CD8-positive, alpha-beta memory T cell (primary cell): ENCODE measurements around the gene GNAQ. TPM values are rescaled to one million over a fixed set of nuclear protein-coding genes. Genes with fewer than 3 reads are reported as not detected.

Experiments used
- CTCF ChIA-PET: fragments of 350-600 bp; sonication (Branson Sonifier 250); formaldehyde crosslinking; loops from one replicate; lab custom pipeline; 2021; ENCODE audit warnings: antibody characterized with exemption; lab: Charles Lee
- POLR2A ChIA-PET: fragments of 350-600 bp; sonication (Branson Sonifier 250); formaldehyde crosslinking; loops from one replicate; lab custom pipeline; 2021; ENCODE audit warnings: antibody characterized with exemption; lab: Charles Lee
- DNase-seq, 5 donors: peaks; one replicate each; pipeline versions ENCODE4 v3.0.0 to v3.0.0-alpha.2; 2020 to 2022; ENCODE audit warnings: mixed read lengths in 1 of 5
- H3K27ac ChIP-seq: one replicate; pipeline ENCODE4 v1.7.0; 2013; ENCODE audit warnings: low read depth, mild to moderate bottlenecking, low read length, moderate library complexity
- H3K27me3 ChIP-seq: 2 replicates; pipeline ENCODE4 v1.7.0; 2013; ENCODE audit warnings: low read length, mild to moderate bottlenecking; ENCODE audit not compliant: insufficient read depth, poor library complexity, severe bottlenecking
- H3K36me3 ChIP-seq: 2 replicates; pipeline ENCODE4 v1.7.0; 2013; ENCODE audit warnings: mild to moderate bottlenecking, low read length, moderate library complexity; ENCODE audit not compliant: insufficient read depth
- H3K4me1 ChIP-seq: 2 replicates; pipeline ENCODE4 v1.7.0; 2013; ENCODE audit warnings: mild to moderate bottlenecking, low read length, moderate library complexity; ENCODE audit not compliant: insufficient read depth
- H3K4me3 ChIP-seq: 2 replicates; pipeline ENCODE4 v1.7.0; 2013; ENCODE audit warnings: mild to moderate bottlenecking, low read length
- H3K9me3 ChIP-seq: 2 replicates; pipeline ENCODE4 v1.7.0; 2013; ENCODE audit warnings: mild to moderate bottlenecking, low read length
- H3K27ac Mint-ChIP-seq, 8 donors: one replicate each; pipeline ENCODE4 v1.8.0; 2020 to 2021; ENCODE audit warnings: mixed read lengths in 8 of 8, mild to moderate bottlenecking in 6 of 8, inconsistent platforms in 3 of 8, moderate library complexity in 3 of 8
- H3K27me3 Mint-ChIP-seq, 2 donors: one replicate each; pipeline ENCODE4 v1.8.0; 2020 to 2021; ENCODE audit warnings: mixed read lengths in 2 of 2, mild to moderate bottlenecking in 1 of 2, moderate library complexity in 1 of 2
- H3K36me3 Mint-ChIP-seq, 3 donors: one replicate each; pipeline ENCODE4 v1.8.0; 2020 to 2021; ENCODE audit warnings: mixed read lengths in 3 of 3, inconsistent platforms in 1 of 3, mild to moderate bottlenecking in 1 of 3
- H3K4me1 Mint-ChIP-seq, 3 donors: one replicate each; pipeline ENCODE4 v1.8.0; 2020 to 2021; ENCODE audit warnings: mixed read lengths in 3 of 3, inconsistent platforms in 1 of 3, mild to moderate bottlenecking in 1 of 3
- H3K4me3 Mint-ChIP-seq, 7 donors: one replicate each; pipeline ENCODE4 v1.8.0; 2020 to 2021; ENCODE audit warnings: mixed read lengths in 7 of 7, mild to moderate bottlenecking in 6 of 7, moderate library complexity in 4 of 7, inconsistent platforms in 2 of 7
- H3K9me3 Mint-ChIP-seq, 5 donors: one replicate each; pipeline ENCODE4 v1.8.0; 2020 to 2022; ENCODE audit warnings: mixed read lengths in 5 of 5, mild to moderate bottlenecking in 3 of 5, moderate library complexity in 2 of 5, inconsistent platforms in 1 of 5
- polyA plus RNA-seq: library from polyadenylated mRNA; unstranded; fragments of 300-500 nt; fragmentation: Illumina TruSeq; gene quantifications from one replicate; pipeline ENCODE4 v1.2.3, GENCODE V29; 2021
- total RNA-seq, 2 experiments: library from RNA; stranded (reverse); gene quantifications; one replicate each; pipeline ENCODE4 v1.2.3, GENCODE V29; 2021

The GNAQ gene
- total and polyA plus RNA-seq, 3 experiments from 2014 or later, result 7.5 to 19.8 (median 17.1) TPM

DNA sequence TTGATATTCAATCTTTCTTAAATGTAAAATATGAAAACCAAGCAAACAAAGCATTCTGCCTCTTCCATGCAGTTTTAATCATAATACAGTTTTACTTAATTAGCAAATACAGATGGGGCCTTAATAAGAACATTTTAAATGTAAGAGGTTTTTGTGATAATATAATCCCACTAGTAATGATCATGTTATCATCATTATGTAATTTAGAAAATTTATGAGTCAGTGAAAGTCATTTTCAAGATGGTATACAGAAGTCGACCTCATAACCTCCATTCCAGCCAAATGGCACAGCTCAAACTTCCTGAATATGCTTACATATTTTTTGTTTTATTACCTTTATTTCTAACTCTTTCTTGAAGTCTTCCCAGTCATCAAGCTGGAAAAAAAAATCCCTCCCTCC lies 281.3 kb downstream of the GNAQ start:
- no peak overlapping the region for H3K4me3 ChIP-seq
- Mint-ChIP-seq H3K27me3 (no peaks in the 10 kb centered on the region), H3K36me3 (peaks cover 0 to 10% (median 0%) of the 10 kb centered on the region in 3 donors), H3K27ac (no peak overlapping the region), H3K9me3 (no peaks in the 10 kb centered on the region), H3K4me1 (peaks cover 3 to 19% (median 11%) of the 10 kb centered on the region in 3 donors), H3K4me3 (no peak overlapping the region)
- no peaks in the 10 kb centered on the region for H3K27me3 ChIP-seq
- no peak overlapping the region for H3K27ac ChIP-seq
- H3K36me3 ChIP-seq, result no peaks in the 10 kb centered on the region
- no peaks in the 10 kb centered on the region for H3K9me3 ChIP-seq
- DNase-seq, result no peak
- ChIA-PET CTCF (no interaction called here), POLR2A (no interaction called here)
- H3K4me1 ChIP-seq, result no peaks in the 10 kb centered on the region

DNA sequence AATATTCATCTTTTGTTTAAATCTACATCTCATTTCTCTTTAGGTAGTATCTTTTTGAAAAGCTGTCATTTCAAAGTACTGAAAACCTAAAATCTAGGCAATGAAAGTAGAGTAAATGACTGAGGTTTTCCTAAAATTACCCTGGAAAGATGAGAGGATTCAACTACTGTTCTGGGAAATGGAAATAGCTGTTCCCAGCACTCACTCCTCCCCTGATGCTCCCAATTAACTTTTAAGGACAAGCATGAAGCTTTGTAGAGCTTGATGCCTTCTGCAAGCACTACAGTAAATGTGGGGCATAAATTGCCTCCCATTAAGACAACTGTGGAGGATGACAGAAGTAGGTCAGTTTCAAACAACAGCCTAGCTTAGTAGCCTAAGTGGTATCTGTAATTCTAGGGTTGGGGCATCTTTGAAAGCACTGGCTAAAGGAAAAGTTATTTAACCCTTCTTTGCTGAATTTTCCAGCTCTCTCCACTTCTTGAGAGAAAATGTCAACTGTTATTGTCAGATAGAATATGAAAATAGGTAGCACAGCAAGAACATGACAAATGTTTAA lies 283.3 kb downstream of the GNAQ start:
- Histone ChIP-seq H3K9me3 (no peaks in the 10 kb centered on the region), H3K36me3 (no peaks in the 10 kb centered on the region), H3K4me1 (no peaks in the 10 kb centered on the region), H3K4me3 (no peak overlapping the region), H3K27ac (no peak overlapping the region), H3K27me3 (no peaks in the 10 kb centered on the region)
- Mint-ChIP-seq H3K4me3 (no peak overlapping the region), H3K4me1 (peaks cover 3 to 27% (median 11%) of the 10 kb centered on the region in 3 donors), H3K27ac (no peak overlapping the region), H3K36me3 (peaks cover 0 to 10% (median 1%) of the 10 kb centered on the region in 3 donors), H3K27me3 (no peaks in the 10 kb centered on the region), H3K9me3 (no peaks in the 10 kb centered on the region)
- CTCF ChIA-PET, result no interaction called here
- POLR2A ChIA-PET, result no interaction called here
- DNase-seq, result no peak

DNA sequence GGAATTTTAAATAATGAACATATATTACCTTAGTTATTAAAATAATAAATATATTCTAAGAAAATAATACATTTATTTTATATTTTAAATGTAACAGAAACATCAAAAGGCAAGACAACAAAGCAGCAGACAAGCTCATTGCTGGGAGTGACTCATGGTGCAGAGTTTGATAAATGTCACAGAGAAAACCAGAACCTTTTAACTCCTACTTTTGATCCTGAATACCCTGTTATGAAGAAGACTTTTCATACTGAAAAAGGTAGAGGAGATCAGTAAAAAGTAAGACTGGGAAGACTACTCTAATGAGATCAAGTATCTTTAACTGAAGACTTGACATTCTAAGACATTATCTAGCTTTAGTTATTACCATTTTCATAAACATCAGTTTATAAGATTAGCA lies 284.4 kb downstream of the GNAQ start:
- Histone ChIP-seq H3K4me1 (no peaks in the 10 kb centered on the region), H3K27me3 (no peaks in the 10 kb centered on the region), H3K36me3 (no peaks in the 10 kb centered on the region), H3K9me3 (no peaks in the 10 kb centered on the region), H3K27ac (no peak overlapping the region), H3K4me3 (no peak overlapping the region)
- Mint-ChIP-seq H3K27ac (no peak overlapping the region), H3K4me3 (no peak overlapping the region), H3K4me1 (peaks cover 3 to 27% (median 11%) of the 10 kb centered on the region in 3 donors), H3K36me3 (peaks cover 0 to 13% (median 3%) of the 10 kb centered on the region in 3 donors), H3K9me3 (no peaks in the 10 kb centered on the region), H3K27me3 (no peaks in the 10 kb centered on the region)
- ChIA-PET CTCF (no interaction called here), POLR2A (no interaction called here)
- no peak for DNase-seq

DNA sequence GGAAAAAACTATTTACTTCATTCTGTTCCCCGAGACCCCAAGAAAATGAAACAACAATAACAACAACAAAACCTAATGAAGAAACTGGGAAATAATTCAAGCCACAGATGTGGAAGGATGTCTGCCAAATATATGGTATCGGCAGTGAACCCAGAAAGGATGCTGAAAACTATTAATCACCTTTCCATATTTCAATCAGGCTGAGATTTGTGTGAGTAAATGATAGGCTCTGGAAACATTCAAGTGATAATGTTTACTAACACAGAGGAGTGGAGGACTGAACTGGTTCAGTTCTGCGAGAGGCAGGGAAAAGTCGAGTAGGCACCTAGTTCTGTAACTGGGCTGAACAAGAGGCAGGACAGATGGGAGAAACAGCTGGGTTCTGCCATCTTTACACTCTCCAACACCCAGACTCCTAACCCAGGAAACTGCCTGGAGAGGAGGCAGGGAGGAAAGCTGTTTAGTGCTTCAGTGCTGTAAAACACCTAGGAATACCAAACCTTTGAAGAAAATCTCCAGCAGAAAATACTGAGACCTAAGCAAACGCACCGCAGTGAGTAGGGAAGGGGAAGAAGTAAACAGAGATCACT lies 286.7 kb downstream of the GNAQ start:
- no peaks in the 10 kb centered on the region for H3K9me3 Mint-ChIP-seq
- H3K4me1 Mint-ChIP-seq, result peaks cover 0 to 17% (median 3%) of the 10 kb centered on the region in 3 donors
- CTCF ChIA-PET, result no interaction called here
- no peak overlapping the region for H3K4me3 Mint-ChIP-seq
- H3K27ac Mint-ChIP-seq, result no peak overlapping the region
- H3K27me3 ChIP-seq, result no peaks in the 10 kb centered on the region
- peaks cover 0 to 11% (median 3%) of the 10 kb centered on the region in 3 donors for H3K36me3 Mint-ChIP-seq
- no peaks in the 10 kb centered on the region for H3K4me1 ChIP-seq
- DNase-seq, result no peak
- no peak overlapping the region for H3K4me3 ChIP-seq
- POLR2A ChIA-PET, result no interaction called here
- no peaks in the 10 kb centered on the region for H3K9me3 ChIP-seq
- no peak overlapping the region for H3K27ac ChIP-seq
- no peaks in the 10 kb centered on the region for H3K27me3 Mint-ChIP-seq
- no peaks in the 10 kb centered on the region for H3K36me3 ChIP-seq

DNA sequence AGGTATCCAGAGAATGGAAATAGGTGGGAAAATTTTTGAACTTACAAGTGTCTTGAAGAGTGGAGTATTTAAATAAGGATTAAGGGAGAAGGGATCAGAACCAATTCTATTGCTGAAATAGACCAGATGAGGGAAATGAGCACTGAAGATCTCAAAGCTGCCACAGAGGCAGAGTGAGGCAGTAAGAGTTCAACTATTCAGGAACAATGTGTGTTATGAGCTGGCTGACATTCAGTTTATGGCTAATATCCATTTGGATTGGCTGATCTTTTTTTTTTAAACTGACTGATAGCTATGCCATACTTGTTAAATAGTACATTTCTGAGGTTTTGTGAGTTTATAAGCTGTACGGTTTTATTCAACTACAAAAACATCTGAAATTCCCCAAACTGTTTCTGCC lies 288.2 kb downstream of the GNAQ start:
- no peak for DNase-seq
- H3K4me3 Mint-ChIP-seq, result no peak overlapping the region
- Histone ChIP-seq H3K27me3 (no peaks in the 10 kb centered on the region), H3K4me3 (no peak overlapping the region), H3K27ac (no peak overlapping the region), H3K36me3 (no peaks in the 10 kb centered on the region), H3K9me3 (no peaks in the 10 kb centered on the region), H3K4me1 (no peaks in the 10 kb centered on the region)
- H3K27ac Mint-ChIP-seq, result no peak overlapping the region
- H3K9me3 Mint-ChIP-seq, result no peaks in the 10 kb centered on the region
- H3K36me3 Mint-ChIP-seq, result peaks cover 0 to 9% (median 3%) of the 10 kb centered on the region in 3 donors
- no peaks in the 10 kb centered on the region for H3K27me3 Mint-ChIP-seq
- peaks cover 0 to 17% (median 3%) of the 10 kb centered on the region in 3 donors for H3K4me1 Mint-ChIP-seq
- CTCF ChIA-PET, result no interaction called here
- POLR2A ChIA-PET, result no interaction called here

DNA sequence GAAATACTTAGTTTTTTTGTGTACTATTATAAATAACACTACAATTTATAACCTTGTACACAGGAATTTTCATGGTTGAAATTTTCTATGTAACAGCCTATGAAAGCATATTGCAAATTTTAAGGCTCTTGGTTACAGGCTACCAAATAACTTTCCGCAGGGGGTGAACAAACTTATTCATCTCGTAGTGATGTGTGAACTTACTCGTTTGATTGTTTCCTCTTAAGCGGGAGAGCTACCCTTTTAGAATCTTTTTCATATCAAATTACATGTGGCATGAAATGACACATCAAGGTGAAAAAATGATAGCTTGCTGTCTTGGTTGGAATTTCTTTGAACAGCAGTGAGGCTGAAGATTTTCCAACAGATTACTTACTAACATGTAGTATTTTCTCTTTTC lies 292.7 kb downstream of the GNAQ start:
- Mint-ChIP-seq H3K27ac (no peak overlapping the region), H3K27me3 (no peaks in the 10 kb centered on the region), H3K9me3 (no peaks in the 10 kb centered on the region), H3K4me3 (no peak overlapping the region), H3K4me1 (peaks cover 0 to 4% (median 4%) of the 10 kb centered on the region in 3 donors), H3K36me3 (peaks cover 0 to 9% (median 2%) of the 10 kb centered on the region in 3 donors)
- Histone ChIP-seq H3K36me3 (no peaks in the 10 kb centered on the region), H3K27ac (no peak overlapping the region), H3K4me3 (no peak overlapping the region), H3K4me1 (no peaks in the 10 kb centered on the region), H3K9me3 (no peaks in the 10 kb centered on the region), H3K27me3 (no peaks in the 10 kb centered on the region)
- CTCF ChIA-PET, result no interaction called here
- no peak for DNase-seq
- POLR2A ChIA-PET, result no interaction called here

DNA sequence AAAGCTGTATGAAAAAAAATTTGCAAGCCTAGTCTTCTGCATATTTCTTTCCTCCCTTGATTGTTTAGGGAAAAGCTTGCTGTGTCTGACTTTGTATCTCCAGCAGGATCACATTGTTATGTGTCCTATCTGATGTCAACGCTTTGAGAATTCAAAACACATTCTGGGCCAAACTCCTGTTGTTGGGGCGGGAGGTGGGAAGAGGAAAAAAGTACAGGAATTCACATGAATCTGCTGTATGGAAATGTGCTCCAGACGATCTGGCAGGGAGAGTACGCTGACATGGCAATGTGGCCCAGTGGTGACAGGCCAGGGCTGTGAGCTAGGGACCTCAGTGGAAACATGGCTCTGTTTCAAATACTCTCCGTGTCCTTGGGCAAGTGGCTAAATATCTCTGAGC lies 296.1 kb downstream of the GNAQ start:
- H3K27ac ChIP-seq, result no peak overlapping the region
- CTCF ChIA-PET, result no interaction called here
- peaks cover 0 to 7% (median 0%) of the 10 kb centered on the region in 3 donors for H3K36me3 Mint-ChIP-seq
- no peaks in the 10 kb centered on the region for H3K27me3 Mint-ChIP-seq
- H3K9me3 ChIP-seq, result no peaks in the 10 kb centered on the region
- no peak overlapping the region for H3K27ac Mint-ChIP-seq
- H3K4me3 ChIP-seq, result no peak overlapping the region
- DNase-seq, result no peak
- H3K36me3 ChIP-seq, result no peaks in the 10 kb centered on the region
- peaks cover 0 to 4% (median 4%) of the 10 kb centered on the region in 3 donors for H3K4me1 Mint-ChIP-seq
- H3K9me3 Mint-ChIP-seq, result no peaks in the 10 kb centered on the region
- no peaks in the 10 kb centered on the region for H3K4me1 ChIP-seq
- POLR2A ChIA-PET, result no interaction called here
- no peak overlapping the region for H3K4me3 Mint-ChIP-seq
- no peaks in the 10 kb centered on the region for H3K27me3 ChIP-seq

DNA sequence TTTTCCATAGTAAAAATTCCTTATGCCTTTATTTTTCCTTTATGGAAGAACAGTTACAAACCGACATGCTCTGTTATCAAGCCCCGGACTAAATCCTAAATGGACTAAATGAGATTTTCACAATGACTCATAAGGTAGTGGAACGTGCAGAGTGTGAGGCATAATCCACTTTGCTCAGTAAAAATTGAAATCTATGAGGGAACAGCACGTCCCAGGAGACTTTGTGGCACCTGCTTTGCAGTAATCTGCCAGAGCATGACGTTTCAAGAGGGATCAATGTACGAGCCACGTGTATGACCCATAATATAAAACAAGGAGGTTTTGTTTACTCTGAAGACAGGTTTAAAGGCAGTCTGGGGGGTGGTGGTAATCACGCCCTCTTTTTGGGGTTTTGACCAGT lies 299.7 kb downstream of the GNAQ start:
- Mint-ChIP-seq H3K9me3 (no peaks in the 10 kb centered on the region), H3K4me1 (peaks cover 0 to 4% (median 4%) of the 10 kb centered on the region in 3 donors), H3K27me3 (no peaks in the 10 kb centered on the region), H3K36me3 (peaks cover 4 to 24% (median 12%) of the 10 kb centered on the region in 3 donors), H3K4me3 (no peak overlapping the region), H3K27ac (no peak overlapping the region)
- H3K9me3 ChIP-seq, result no peaks in the 10 kb centered on the region
- H3K27ac ChIP-seq, result no peak overlapping the region
- DNase-seq, result no peak
- H3K36me3 ChIP-seq, result no peaks in the 10 kb centered on the region
- ChIA-PET POLR2A (no interaction called here), CTCF (no interaction called here)
- no peaks in the 10 kb centered on the region for H3K4me1 ChIP-seq
- H3K27me3 ChIP-seq, result no peaks in the 10 kb centered on the region
- H3K4me3 ChIP-seq, result no peak overlapping the region
